Mesendoderm (in vitro differentiated cells): ENCODE data around the gene GHRL. TPM values are rescaled to one million over a fixed set of nuclear protein-coding genes. Genes with fewer than 3 reads are reported as not detected.

Experiments used
- DNase-seq: peaks from one replicate; pipeline ENCODE4 v3.0.0; 2013
- H2AK5ac ChIP-seq: 2 replicates; pipeline ENCODE4 v1.6.1; 2013; ENCODE audit warnings: low read length, inconsistent platforms
- H2BK120ac ChIP-seq: 2 replicates; pipeline ENCODE4 v1.6.1; 2013; ENCODE audit warnings: low read depth, mild to moderate bottlenecking, low read length, moderate library complexity, mixed read lengths
- H2BK15ac ChIP-seq: replicated peaks from 2 replicates; pipeline ENCODE4 v1.6.1; 2013; ENCODE audit warnings: low read depth, mild to moderate bottlenecking, moderate library complexity
- H2BK5ac ChIP-seq: 2 replicates; pipeline ENCODE4 v1.6.1; 2013; ENCODE audit warnings: low read length, inconsistent platforms
- H3K18ac ChIP-seq: 2 replicates; pipeline ENCODE4 v1.6.1; 2013; ENCODE audit warnings: mild to moderate bottlenecking, low read length, mixed read lengths
- H3K23ac ChIP-seq: one replicate; pipeline ENCODE4 v1.6.1; 2013; ENCODE audit warnings: low read length
- H3K27ac ChIP-seq: 2 replicates; pipeline ENCODE4 v1.5.1; 2013; ENCODE audit warnings: low read depth, mild to moderate bottlenecking, inconsistent platforms, low read length, moderate library complexity
- H3K27me3 ChIP-seq: 2 replicates; pipeline ENCODE4 v1.6.1; 2013; ENCODE audit warnings: low read length, control low read depth, mild to moderate bottlenecking, inconsistent platforms; ENCODE audit not compliant: insufficient read depth, poor library complexity
- H3K36me3 ChIP-seq: 2 replicates; pipeline ENCODE4 v1.6.1; 2013; ENCODE audit warnings: low read length, inconsistent platforms; ENCODE audit not compliant: control insufficient read depth, insufficient read depth
- H3K4ac ChIP-seq: one replicate; pipeline ENCODE4 v1.6.1; 2013; ENCODE audit warnings: low read depth, mild to moderate bottlenecking, low read length, moderate library complexity
- H3K4me1 ChIP-seq: 2 replicates; pipeline ENCODE4 v1.6.1; 2013; ENCODE audit warnings: low read depth, low read length, inconsistent platforms; ENCODE audit not compliant: control insufficient read depth
- H3K4me2 ChIP-seq: 2 replicates; pipeline ENCODE4 v1.6.1; 2013; ENCODE audit warnings: low read length
- H3K4me3 ChIP-seq: 2 replicates; pipeline ENCODE4 v1.5.1; 2013; ENCODE audit warnings: mild to moderate bottlenecking, low read length
- H3K56ac ChIP-seq: one replicate; pipeline ENCODE4 v1.6.1; 2013; ENCODE audit warnings: low read length
- H3K79me1 ChIP-seq: 2 replicates; pipeline ENCODE4 v1.6.1; 2013; ENCODE audit warnings: low read length, inconsistent platforms
- H3K79me2 ChIP-seq: 2 replicates; pipeline ENCODE4 v1.6.1; 2013; ENCODE audit warnings: mild to moderate bottlenecking, low read length; ENCODE audit not compliant: control insufficient read depth, insufficient read depth
- H3K9ac ChIP-seq: 2 replicates; pipeline ENCODE4 v1.6.1; 2013; ENCODE audit warnings: low read length, inconsistent platforms
- H4K5ac ChIP-seq: one replicate; pipeline ENCODE4 v1.6.1; 2013; ENCODE audit warnings: low read length
- H4K8ac ChIP-seq: one replicate; pipeline ENCODE4 v1.6.1; 2013; ENCODE audit warnings: low read depth, mild to moderate bottlenecking, control low read depth, low read length, moderate library complexity
- WGBS: extraction: QIAGEN DNeasy Blood & Tissue Kit; methylation state at CpG from one replicate; pipeline ENCODE4 v1.1.7; 2013; ENCODE audit warnings: low lambda C conversion rate, missing lambda C conversion rate; ENCODE audit not compliant: insufficient coverage; ENCODE audit errors: extremely low coverage; 5-methylcytosine and 5-hydroxymethylcytosine counted together
- polyA plus RNA-seq, 2 experiments: library from polyadenylated mRNA; stranded (reverse); fragments of 200-250 nt; gene quantifications; one replicate each; pipeline ENCODE4 v1.2.3, GENCODE V29; 2013

GHRL gene
- polyA plus RNA-seq (2013, experiment 1 of 2) = 0.66 TPM
- polyA plus RNA-seq (2013, experiment 2 of 2) = 0.34 TPM

- Histone ChIP-seq H3K23ac (no peak within 1 kb of the TSS), H3K4me3 (no peak within 1 kb of the TSS), H3K27me3 (no peaks in the 10 kb centered on the region), H4K8ac (no peak within 1 kb of the TSS), H2AK5ac (no peak within 1 kb of the TSS), H3K56ac (no peak within 1 kb of the TSS), H4K5ac (no peak within 1 kb of the TSS), H3K4ac (no peak within 1 kb of the TSS), H3K18ac (no peak within 1 kb of the TSS), H3K27ac (no peak within 1 kb of the TSS), H3K4me1 (no peaks in the 10 kb centered on the region), H2BK5ac (no peak within 1 kb of the TSS), H3K79me2 (no peaks in the 10 kb centered on the region), H3K36me3 (no peaks in the 10 kb centered on the region), H2BK15ac (no peak within 1 kb of the TSS), H3K4me2 (no peak within 1 kb of the TSS), H3K9ac (no peak within 1 kb of the TSS), H2BK120ac (no peak within 1 kb of the TSS), H3K79me1 (no peaks in the 10 kb centered on the region)
- WGBS = no CpG with 5 or more reads among the region's 12 CpGs
- no peak for DNase-seq
Observed at GRCh38 chr3:10292505-10293419, at the start of gene GHRL. Gene GHRL, minus strand, starts transcription at chr3:10292947. Its CDS starts 2,767 bp downstream, at chr3:10290180.

- Histone ChIP-seq H3K4me2 (no peak overlapping the region), H3K4me1 (no peaks in the 10 kb centered on the region), H4K8ac (no peak overlapping the region), H3K9ac (no peak overlapping the region), H3K56ac (no peak overlapping the region), H3K18ac (no peak overlapping the region), H3K4me3 (no peak overlapping the region), H3K4ac (no peak overlapping the region), H3K79me2 (no peaks in the 10 kb centered on the region), H2AK5ac (no peak overlapping the region), H2BK5ac (no peak overlapping the region), H3K27ac (no peak overlapping the region), H3K79me1 (no peaks in the 10 kb centered on the region), H3K27me3 (no peaks in the 10 kb centered on the region), H2BK15ac (no peak overlapping the region), H3K23ac (no peak overlapping the region), H3K36me3 (no peaks in the 10 kb centered on the region), H4K5ac (no peak overlapping the region), H2BK120ac (no peak overlapping the region)
- no peak for DNase-seq
- no CpG with 5 or more reads among the region's 7 CpGs for WGBS
Observed at GRCh38 chr3:10341901-10342398, 49.2 kb upstream of the GHRL start.

- H3K36me3 ChIP-seq = no peaks in the 10 kb centered on the region
- no CpG with 5 or more reads among the region's 18 CpGs for WGBS
- no peak overlapping the region for H3K9ac ChIP-seq
- no peaks in the 10 kb centered on the region for H3K27me3 ChIP-seq
- H3K4me1 ChIP-seq = no peaks in the 10 kb centered on the region
- no peak overlapping the region for H3K18ac ChIP-seq
- no peaks in the 10 kb centered on the region for H3K79me1 ChIP-seq
- no peak overlapping the region for H2BK15ac ChIP-seq
- H2AK5ac ChIP-seq = no peak overlapping the region
- no peak overlapping the region for H3K56ac ChIP-seq
- DNase-seq = no peak
- H3K4me3 ChIP-seq = no peak overlapping the region
- H4K5ac ChIP-seq = no peak overlapping the region
- H3K23ac ChIP-seq = no peak overlapping the region
- no peak overlapping the region for H2BK120ac ChIP-seq
- no peak overlapping the region for H2BK5ac ChIP-seq
- no peak overlapping the region for H3K4ac ChIP-seq
- no peak overlapping the region for H3K27ac ChIP-seq
- H4K8ac ChIP-seq = no peak overlapping the region
- no peaks in the 10 kb centered on the region for H3K79me2 ChIP-seq
- H3K4me2 ChIP-seq = no peak overlapping the region
Observed at GRCh38 chr3:10340476-10340875, 47.7 kb upstream of the GHRL start.

GRCh38 chr3:10340046-10340445 lies 47.3 kb upstream of the GHRL start:
- Histone ChIP-seq H3K79me1 (no peaks in the 10 kb centered on the region), H3K4me3 (no peak overlapping the region), H3K36me3 (no peaks in the 10 kb centered on the region), H3K4me1 (no peaks in the 10 kb centered on the region), H3K23ac (no peak overlapping the region), H4K5ac (no peak overlapping the region), H3K9ac (no peak overlapping the region), H3K56ac (no peak overlapping the region), H2BK15ac (no peak overlapping the region), H3K4ac (no peak overlapping the region), H3K79me2 (no peaks in the 10 kb centered on the region), H3K4me2 (no peak overlapping the region), H4K8ac (no peak overlapping the region), H2AK5ac (no peak overlapping the region), H2BK5ac (no peak overlapping the region), H3K27me3 (no peaks in the 10 kb centered on the region), H2BK120ac (no peak overlapping the region), H3K27ac (no peak overlapping the region), H3K18ac (no peak overlapping the region)
- DNase-seq = no peak
- no CpG with 5 or more reads among the region's 4 CpGs for WGBS

- Histone ChIP-seq H3K4me2 (no peak overlapping the region), H3K56ac (no peak overlapping the region), H3K18ac (no peak overlapping the region), H4K5ac (no peak overlapping the region), H3K27ac (no peak overlapping the region), H3K79me1 (no peaks in the 10 kb centered on the region), H2BK15ac (no peak overlapping the region), H3K79me2 (no peaks in the 10 kb centered on the region), H3K9ac (no peak overlapping the region), H2BK5ac (no peak overlapping the region), H4K8ac (no peak overlapping the region), H3K4ac (no peak overlapping the region), H3K4me3 (no peak overlapping the region), H2BK120ac (no peak overlapping the region), H3K36me3 (no peaks in the 10 kb centered on the region), H3K23ac (no peak overlapping the region), H3K27me3 (no peaks in the 10 kb centered on the region), H3K4me1 (no peaks in the 10 kb centered on the region), H2AK5ac (no peak overlapping the region)
- no peak for DNase-seq
- WGBS = no CpG with 5 or more reads among the region's 8 CpGs
Observed at GRCh38 chr3:10339376-10339955, 46.7 kb upstream of the GHRL start.
